Measurements from ENCODE around the gene CCDC50. TPM values are rescaled to one million over a fixed set of nuclear protein-coding genes. Genes with fewer than 3 reads are reported as not detected.

The CCDC50 gene
- total RNA-seq, 1 donor from 2014 or later: 104 TPM

DNA sequence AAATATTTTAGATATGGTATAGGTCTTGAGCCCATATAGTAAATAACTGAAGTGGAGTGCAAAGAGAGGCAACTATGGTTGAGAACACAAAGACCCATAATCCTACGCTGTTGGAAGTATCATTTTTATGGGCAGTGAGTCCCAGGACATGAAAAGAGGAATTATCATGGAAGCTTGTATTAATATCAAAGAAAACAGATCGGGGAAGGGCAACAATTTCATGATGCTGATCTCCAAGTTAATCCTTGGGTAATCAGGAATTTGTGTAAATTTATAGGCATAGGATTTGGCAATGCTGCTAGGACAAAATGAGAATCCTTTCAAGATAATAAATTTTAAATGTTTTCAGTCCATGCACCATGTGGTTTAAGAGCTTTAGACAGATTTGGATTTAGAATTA lies 91.6 kb downstream of the CCDC50 start:
- DNase-seq (ENCODE audit: low spot score): no peak

DNA sequence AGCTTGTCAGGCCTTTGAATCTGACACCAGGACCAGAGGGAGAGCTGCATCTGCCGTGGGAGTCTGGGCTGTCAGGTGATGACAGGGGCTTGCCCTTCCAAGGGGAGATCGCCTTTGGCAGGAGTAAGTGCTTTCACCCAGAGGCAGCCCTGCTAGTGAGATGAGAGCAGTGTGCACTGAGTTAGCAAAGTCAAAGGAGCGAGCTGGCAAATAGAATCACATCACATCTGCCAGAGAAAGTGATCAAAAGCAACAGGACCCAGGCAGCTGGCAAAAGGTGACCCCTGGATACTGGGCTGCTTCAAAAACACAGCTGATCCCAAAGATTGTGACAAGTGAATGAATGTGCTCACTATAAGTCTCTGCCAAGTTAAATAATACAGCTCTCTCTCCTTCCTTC lies 95.7 kb downstream of the CCDC50 start:
- no peak for DNase-seq (ENCODE audit: low spot score)

DNA sequence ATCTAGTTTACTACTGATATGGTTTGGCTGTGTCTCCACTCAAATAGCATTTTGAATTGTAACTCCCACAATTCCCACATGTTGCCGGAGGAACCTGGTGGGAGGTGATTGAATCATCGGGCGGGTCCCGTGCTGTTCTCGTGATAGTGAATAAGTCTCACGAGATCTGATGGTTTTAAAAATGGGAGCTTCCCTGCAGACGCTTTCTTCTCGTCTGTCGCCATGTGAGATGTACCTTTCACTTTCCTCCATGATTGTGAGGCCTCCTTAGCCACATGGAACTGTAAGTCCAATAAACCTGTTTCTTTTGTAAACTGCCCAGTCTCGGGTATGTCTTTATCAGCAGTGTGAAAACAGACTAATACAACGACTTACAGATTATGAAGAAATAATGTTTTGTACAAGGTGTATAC lies 96.1 kb downstream of the CCDC50 start:
- DNase-seq (ENCODE audit: low spot score): no peak

DNA sequence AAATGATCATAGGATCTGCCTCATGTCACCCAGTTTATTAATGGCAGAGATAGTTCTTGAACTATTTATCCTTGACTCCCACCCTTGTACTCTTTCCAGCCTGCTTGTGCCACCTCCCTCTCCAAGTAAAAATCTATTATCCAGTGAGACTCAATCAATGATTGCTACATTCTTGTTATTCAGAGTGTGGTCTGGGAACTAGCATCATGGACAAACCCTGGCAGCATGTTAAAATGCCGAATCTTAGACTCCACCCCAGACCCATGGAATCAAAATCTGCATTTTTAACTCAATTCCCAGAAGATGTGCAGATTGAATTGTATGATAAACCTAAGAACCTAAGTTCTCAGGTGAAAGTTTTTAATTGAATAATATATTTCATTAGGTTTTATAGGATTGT lies 97.1 kb downstream of the CCDC50 start:
- DNase-seq (ENCODE audit: low spot score): no peak

GRCh38 chr3:191428177-191428576 lies 99.0 kb downstream of the CCDC50 start:
- DNase-seq (ENCODE audit: low spot score): no peak

DNA sequence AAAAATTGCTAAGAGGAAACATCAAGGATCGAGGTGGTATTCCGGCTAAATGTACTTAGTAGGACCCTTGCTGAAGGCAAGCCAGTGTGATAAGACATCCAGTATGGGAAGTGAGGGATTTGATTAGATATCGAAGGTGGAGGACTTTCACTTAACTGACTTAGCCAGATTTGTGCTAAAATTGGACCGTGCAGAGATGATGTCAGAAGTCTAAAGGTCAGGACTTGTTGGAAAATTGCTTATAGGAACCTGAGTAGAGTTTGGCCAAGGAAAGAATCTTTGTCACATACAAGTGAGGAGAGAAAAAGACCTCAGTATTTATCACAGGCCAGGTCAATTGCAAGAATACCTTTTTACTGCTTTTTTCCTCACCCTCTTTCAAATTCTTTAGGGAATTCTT lies 100.9 kb downstream of the CCDC50 start:
- no peak for DNase-seq (ENCODE audit: low spot score)

DNA sequence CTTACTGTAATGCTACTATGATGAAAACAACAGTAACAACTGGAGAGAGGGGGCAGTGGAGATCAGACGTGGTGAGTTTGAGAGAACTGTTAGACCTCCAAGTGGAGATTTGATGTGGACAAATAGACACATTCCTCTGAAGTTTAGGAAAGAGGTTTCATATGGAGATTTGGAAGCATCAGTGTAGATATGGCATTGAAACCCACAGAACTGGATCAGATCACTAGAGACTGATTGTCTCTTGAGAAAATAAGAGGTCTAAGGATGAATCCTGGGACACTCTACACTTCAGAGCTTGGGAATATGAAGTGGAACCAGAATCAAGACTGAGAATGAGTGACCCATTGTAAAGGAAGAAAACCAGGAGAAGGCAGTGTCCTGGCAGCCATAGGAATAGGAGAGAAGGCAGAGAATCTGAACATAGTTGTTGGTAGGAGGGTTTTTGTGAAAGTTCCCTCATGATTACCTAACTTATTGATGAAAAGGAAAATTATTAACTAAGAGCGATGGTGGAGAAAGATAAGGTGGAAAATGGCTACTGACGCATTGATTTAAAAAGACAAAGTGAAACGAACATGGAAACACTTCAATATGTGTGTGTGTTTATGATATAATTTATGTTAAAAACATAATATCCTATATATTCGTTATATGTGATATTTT lies 102.1 kb downstream of the CCDC50 start:
- DNase-seq (ENCODE audit: low spot score): no peak

- DNase-seq (ENCODE audit: low spot score): no peak
Measured at GRCh38 chr3:191432162-191432561, 103.0 kb downstream of the CCDC50 start.

DNA sequence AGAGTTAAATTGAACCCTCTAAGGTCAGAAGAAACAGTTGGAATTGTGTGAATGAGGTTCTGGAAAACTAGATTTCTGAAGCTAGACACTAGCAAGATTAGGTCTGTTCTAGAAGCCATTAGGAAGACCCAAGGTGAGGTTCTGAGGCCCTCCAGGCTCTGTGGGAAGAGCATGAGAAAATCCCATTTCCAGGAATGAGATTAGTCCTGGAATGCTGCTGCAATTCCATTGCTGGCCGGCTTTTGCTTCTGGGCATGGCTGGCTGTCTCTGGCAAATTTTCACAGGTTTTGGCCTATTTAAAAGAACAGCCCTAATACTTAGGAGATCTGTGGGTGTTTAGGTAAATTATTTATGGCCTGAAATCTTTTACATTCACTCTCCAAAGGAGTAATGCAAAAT lies 104.8 kb downstream of the CCDC50 start:
- no peak for DNase-seq (ENCODE audit: low spot score)

- no peak for DNase-seq (ENCODE audit: low spot score)
Measured at GRCh38 chr3:191435981-191436380, 106.8 kb downstream of the CCDC50 start.

DNA sequence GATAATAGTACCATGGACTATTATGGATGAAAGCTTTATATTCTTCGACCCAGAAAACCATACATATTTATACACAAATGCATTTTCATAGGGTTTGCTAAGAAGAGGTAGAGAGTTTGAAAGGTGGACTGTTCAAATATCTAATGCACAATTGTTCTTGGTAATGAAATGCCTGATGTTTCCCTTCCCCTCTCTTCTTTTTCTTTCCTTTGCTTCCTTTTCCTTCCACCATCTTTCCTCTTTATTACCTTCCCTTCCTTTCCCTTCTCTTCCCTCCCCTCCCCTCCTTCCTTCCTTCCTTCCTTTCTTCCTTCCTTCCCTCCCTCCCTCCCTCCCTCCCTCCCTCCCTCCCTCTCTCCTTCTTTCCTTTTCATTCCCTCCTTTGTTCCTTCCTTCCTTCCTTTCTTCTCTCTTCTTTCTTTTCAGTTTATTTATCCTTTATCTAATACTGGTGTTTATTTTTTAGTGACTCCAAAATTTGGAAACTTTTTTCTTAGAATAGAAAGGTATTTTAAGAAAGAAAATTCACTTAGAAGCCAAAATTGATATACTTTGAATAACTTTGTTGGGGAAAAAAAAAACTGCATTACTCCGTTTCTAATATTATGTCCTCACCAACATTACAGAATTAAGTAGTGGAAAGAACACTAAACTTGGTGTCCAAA lies 109.1 kb downstream of the CCDC50 start:
- no peak for DNase-seq (ENCODE audit: low spot score)

DNA sequence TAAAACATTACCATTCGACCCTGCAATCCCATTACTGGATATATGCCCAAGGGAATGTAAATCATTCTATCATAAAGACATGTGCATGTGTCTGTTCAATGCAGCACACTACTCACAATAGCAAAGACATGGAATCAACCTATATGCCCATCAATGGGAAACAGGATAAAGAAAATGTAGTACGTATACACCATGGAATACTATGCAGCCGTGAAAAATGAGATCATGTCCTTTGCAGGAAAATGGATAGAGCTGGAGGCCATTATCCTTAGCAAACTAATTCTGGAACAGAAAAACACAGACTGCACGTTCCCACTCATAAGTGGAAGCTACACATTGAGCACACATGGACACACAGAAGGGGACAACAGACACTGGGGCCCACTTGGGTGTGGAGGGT lies 111.3 kb downstream of the CCDC50 start:
- DNase-seq (ENCODE audit: low spot score): no peak

DNA sequence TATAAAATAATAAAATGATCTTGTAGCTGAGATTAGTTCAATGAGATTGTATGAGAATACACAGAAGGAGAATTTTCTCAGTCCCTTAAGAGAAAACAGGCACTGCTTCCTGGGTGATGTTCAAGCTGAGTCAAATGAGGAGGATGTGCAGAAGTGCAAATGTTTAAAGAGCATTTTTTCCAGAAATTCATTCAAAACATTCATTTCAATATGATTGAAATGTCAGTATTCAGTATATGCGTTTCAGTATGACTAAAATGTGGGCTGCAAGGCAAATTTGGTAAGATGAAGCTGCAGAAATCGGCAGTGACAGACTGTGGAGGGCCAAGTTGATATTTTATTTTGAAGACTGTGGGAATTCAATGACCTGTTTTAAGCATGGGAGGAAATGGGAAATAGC lies 112.5 kb downstream of the CCDC50 start:
- DNase-seq (ENCODE audit: low spot score): no peak

GRCh38 chr3:191444569-191444968 lies 115.4 kb downstream of the CCDC50 start:
- no peak for DNase-seq (ENCODE audit: low spot score)

Other genes starting within 250 kb of the CCDC50 start
- not detected for gene OSTN, start 130.2 kb upstream of the CCDC50 start, total RNA-seq
- 2.6 TPM for gene UTS2B, start 1.1 kb downstream of the CCDC50 start, total RNA-seq
- gene PYDC2, start 131.8 kb downstream of the CCDC50 start, total RNA-seq: not detected